ENCODE results near the gene SBNO2.

GRCh38 chr19:1220477-1220930 is 46.4 kb upstream of the SBNO2 start:
- TF ChIP-seq, protein P1, sequence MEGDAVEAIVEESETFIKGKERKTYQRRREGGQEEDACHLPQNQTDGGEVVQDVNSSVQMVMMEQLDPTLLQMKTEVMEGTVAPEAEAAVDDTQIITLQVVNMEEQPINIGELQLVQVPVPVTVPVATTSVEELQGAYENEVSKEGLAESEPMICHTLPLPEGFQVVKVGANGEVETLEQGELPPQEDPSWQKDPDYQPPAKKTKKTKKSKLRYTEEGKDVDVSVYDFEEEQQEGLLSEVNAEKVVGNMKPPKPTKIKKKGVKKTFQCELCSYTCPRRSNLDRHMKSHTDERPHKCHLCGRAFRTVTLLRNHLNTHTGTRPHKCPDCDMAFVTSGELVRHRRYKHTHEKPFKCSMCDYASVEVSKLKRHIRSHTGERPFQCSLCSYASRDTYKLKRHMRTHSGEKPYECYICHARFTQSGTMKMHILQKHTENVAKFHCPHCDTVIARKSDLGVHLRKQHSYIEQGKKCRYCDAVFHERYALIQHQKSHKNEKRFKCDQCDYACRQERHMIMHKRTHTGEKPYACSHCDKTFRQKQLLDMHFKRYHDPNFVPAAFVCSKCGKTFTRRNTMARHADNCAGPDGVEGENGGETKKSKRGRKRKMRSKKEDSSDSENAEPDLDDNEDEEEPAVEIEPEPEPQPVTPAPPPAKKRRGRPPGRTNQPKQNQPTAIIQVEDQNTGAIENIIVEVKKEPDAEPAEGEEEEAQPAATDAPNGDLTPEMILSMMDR (IDR thresholded peaks at IDR 0.05) = no peak
- TF ChIP-seq POLR2A (IDR thresholded peaks at IDR 0.05) = no peak
